Omental fat pad (tissue), 4 donors: Measurements from ENCODE around the gene TMX2. TPM values are rescaled to one million over a fixed set of nuclear protein-coding genes. Genes with fewer than 3 reads are reported as not detected.

Experiments
- ATAC-seq: fragments of 150-250 bp; one replicate; pipeline ENCODE4 v1.9.1; 2016; ENCODE audit warnings: mild to moderate bottlenecking, moderate library complexity; ENCODE audit not compliant: low FRiP score
- DNase-seq: peaks from one replicate; pipeline ENCODE4 v3.0.0-alpha.2; 2019; ENCODE audit warnings: low spot score
- total RNA-seq, 4 donors: library from RNA; depleted of rRNA; stranded (reverse); fragments of >200 nt; gene quantifications; one replicate each; pipeline ENCODE4 v1.1.0, GENCODE V29; 2016
- TF ChIP-seq, protein P1 (sequence below), 3 donors: fragments of 450-650 bp; IDR thresholded peaks; one replicate each; pipeline ENCODE4 v1.5.1; 2016 to 2017; ENCODE audit warnings: antibody characterized with exemption in 3 of 3, mild to moderate bottlenecking in 3 of 3, moderate library complexity in 2 of 3

Gene TMX2
- total RNA-seq, 4 donors from 2014 or later: 49.0 to 73.9 (median 68.8) TPM

DNA sequence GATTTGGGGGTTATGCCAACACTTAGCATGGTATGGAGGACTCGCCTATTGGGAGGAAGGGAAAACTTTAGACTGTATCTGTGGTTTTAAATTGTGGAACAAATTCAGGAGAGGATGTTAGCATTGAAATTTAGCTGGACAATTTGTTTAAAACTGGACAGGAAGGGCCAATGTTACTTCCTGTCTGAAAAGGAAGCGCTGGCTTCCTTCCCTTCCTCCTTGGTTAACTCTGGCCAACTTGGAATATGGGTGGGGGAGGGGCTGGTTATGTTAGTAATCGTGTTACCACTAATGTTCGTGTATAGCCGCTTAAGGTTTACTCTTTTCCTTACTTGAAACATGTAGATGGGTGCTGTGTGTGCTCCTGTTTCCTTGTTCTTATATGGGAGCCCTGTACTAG is 63.1 kb downstream of the TMX2 start:
- TF ChIP-seq, protein P1, sequence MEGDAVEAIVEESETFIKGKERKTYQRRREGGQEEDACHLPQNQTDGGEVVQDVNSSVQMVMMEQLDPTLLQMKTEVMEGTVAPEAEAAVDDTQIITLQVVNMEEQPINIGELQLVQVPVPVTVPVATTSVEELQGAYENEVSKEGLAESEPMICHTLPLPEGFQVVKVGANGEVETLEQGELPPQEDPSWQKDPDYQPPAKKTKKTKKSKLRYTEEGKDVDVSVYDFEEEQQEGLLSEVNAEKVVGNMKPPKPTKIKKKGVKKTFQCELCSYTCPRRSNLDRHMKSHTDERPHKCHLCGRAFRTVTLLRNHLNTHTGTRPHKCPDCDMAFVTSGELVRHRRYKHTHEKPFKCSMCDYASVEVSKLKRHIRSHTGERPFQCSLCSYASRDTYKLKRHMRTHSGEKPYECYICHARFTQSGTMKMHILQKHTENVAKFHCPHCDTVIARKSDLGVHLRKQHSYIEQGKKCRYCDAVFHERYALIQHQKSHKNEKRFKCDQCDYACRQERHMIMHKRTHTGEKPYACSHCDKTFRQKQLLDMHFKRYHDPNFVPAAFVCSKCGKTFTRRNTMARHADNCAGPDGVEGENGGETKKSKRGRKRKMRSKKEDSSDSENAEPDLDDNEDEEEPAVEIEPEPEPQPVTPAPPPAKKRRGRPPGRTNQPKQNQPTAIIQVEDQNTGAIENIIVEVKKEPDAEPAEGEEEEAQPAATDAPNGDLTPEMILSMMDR (IDR thresholded peaks at IDR 0.05): no peak
- DNase-seq (no peak), ATAC-seq (no peak)

DNA sequence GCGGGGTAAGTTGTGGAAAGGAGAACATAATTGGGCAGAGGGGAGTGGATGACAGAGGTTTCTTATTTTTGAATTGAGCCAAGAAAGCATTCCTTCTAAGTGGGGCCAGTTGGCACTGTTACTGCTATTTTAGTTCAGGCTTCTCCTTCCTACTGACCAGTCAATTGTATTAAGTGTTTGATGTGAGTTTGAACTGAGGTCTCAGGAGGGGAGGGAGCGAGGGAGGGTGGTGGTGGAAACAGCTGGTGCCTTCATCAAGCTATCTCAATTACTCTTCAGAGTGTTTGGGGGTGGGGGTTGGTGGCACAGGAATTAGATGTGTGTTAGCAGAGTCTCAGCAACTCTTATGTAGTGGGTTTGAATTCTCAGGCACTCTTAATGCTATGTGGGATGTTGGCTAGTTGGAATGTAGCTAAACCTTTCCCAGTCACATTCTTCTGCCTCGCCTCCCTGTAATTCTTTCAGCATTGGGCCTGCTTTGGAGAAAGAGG is 63.7 kb downstream of the TMX2 start:
- no peak for DNase-seq
- ATAC-seq: no peak
- TF ChIP-seq, protein P1 (IDR thresholded peaks at IDR 0.05): no peak

DNA sequence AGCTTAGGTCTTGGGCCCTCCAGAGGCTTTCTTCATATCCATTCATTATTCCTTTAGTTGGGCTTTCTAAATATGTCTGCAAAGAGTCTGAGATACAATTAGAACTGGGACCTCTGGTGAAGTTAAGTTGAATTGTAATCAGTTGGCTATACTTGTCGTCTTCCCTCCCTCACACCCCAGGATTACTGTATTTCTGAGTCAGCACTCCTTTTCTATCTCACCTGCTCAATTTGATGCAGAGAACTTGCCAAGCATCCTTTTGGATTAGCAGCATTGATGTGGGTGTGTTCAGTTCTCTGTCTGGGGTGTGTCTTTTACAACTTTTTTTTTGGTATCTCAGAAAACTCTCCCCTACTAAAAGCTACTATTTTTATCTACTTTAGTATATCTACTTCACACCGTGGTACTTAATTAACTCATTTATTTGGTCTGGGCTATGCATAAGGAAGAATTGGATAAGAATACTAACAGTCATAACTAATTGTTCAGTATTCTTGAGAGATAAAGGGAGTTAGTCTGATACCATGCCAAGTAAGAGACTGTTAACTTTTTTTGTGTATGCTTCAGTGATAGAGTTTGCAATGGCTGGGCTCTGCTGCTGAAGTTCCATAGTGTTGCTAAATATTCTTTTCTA is 64.3 kb downstream of the TMX2 start:
- no peak for DNase-seq
- TF ChIP-seq, protein P1 (IDR thresholded peaks at IDR 0.05): no peak
- no peak for ATAC-seq

DNA sequence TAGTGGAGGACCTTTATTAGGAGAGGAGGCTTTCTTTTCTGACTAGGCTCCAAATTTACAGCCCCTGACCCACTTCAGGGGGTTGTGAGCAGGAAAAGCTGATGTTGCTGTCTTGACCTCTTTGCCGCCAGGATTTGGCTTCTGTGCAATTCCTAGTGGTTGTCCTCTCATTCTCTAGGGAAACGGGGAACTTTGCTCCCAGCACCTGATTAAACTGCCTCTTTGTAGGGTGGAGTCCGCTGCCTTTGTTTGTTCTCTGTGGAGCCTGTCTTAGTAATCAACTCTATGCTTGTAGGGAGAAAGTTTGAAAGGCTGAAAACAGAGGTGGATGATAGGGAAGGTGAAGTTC is 65.5 kb downstream of the TMX2 start:
- no peak for ATAC-seq
- TF ChIP-seq, protein P1 (IDR thresholded peaks at IDR 0.05): no peak
- DNase-seq: no peak

DNA sequence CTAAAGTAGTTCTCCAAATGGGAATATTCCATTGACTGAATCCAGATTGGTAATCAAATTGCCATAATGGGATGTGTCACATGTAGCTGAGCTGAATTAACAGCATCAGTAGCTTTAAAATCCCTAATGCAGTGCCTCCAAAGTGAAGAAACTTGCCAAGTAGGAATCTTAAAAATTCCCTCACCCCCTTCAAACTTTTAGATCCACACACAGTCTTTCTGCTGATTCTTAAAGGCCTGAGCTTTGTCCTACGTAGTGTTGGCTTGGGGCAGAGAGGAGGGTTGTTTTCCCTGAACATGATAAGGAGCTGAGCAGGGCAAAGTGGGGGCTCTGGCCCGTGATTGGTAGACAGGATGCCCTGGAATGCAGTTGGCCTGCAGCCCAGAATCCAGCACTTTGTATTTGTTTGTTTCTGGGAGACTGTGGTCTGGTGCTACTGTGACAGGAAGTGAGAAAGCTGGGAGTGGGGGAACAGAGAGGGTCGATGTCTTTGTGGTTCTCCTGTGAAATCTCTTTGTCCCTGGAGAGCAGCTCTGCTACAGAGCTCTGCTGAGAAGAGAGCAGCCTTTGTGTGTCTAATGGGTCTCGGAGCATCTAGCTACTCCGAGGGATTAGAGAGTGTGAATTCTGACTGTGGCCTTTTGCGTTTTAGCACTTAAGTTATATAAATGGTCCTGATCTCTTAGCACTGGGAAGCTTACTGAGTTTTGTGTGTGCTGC is 66.1 kb downstream of the TMX2 start:
- TF ChIP-seq, protein P1 (IDR thresholded peaks at IDR 0.05): no peak
- peak; percentile 42 for DNase-seq
- ATAC-seq: peak; percentile 86

DNA sequence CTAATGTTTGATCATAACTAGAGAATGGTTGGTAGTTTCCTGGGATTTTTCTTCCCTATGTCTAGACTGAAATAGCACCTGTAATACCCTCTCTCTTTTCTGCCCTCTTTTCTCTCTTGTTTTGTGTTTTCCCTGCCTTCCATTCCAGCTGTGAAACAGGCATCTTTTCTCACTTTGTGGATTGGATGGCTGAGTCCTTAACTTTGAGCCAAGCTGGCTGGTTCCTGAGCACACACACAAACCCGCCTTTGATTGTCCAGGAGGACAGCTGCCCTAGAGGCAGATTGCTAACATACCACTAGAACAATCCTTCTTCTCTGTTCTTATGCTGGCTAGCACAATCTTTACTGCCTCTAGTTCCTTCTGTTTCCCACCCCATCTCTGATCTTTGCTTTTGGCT is 66.9 kb downstream of the TMX2 start:
- TF ChIP-seq, protein P1 (IDR thresholded peaks at IDR 0.05): no peak
- DNase-seq (no peak), ATAC-seq (no peak)

DNA sequence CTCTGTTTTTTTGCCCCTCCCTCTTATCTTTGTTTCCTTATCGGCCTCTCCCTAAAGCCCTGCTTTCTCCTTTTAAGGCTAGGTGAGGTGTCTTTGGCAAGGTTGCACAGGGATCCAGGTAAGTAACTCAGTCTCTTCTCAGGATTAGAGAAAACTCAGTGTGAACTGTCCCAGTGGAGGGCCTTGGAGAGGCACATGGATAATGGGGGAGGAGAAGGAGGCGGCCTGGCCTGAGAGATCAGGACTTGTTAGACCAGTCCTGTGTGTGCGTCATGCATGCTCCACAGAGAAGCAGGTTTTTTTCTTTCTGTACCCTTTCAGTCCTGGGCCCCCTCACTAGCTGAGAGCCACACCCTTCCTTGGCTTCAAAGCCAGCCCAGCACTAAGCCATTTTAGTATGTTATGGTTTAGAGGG is 69.1 kb downstream of the TMX2 start:
- ATAC-seq: no peak
- DNase-seq: no peak

More for the DNA sequence above, 69.1 kb downstream of the TMX2 start:
- TF ChIP-seq, protein P1 (IDR thresholded peaks at IDR 0.05): no peak
